Stimulated activated CD8-positive, alpha-beta memory T cell treated with anti-CD3 and anti-CD28 coated beads, Interleukin-15, amount 100 ng/mL, for 1 hour (primary cell): ENCODE results near the gene ZNF345.

Experiments used
- DNase-seq: peaks from one replicate; pipeline ENCODE4 v3.0.0-alpha.2; 2020; ENCODE audit warnings: low read depth

ZNF345 gene

DNA sequence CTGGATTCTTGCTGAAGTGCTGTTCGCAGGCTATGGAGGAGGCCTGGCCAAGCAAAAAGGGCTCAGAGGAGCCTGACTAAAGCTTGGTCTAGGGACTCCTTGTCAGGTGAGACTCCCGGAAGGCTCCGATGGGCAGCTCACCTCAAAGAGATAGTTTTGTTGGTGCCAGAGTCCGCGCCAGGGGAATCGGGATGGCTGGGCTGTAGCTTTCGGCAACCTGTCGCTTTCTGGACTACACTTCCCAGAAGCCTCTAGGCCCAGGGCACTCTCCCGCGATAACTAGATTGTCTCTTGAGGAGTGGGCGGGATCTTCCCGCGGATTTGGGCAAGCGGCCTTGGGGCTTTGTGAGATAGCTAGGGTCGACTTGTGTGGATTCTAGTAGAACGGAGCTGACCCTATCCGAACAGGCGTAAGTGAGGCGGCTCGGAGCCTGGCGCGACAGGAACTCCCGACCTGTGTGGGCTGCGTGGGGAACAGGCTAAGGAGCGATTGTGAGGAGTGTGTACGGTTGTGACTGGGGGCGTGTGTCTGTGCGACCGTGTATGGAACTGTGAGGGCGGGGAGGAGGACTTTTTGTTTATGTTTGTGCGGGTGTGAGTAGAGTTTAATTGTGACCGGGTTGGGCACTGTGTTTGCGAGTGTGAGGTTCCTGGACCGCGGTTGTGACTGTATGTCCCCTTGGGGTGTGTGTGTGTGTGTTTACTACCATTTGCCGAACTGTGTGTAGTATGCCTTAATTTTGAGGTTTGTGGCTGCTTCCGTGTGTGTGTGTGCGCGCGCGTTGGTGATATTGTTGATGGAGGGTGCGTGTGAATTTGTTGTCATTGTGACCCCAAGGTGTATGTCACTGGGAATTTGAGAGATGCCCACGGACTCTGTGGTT, at the start of gene ZNF345:
Gene ZNF345 (plus strand): TSS at position 318 of the 884 bp plus-strand sequence. CDS start 25,955 bp downstream, outside the sequence.
- DNase-seq = peak; percentile 64

GRCh38 chr19:36805364-36805763, 45.3 kb upstream of the ZNF345 start:
- DNase-seq = no peak

GRCh38 chr19:36807029-36807428, 43.6 kb upstream of the ZNF345 start:
- DNase-seq = no peak

DNA sequence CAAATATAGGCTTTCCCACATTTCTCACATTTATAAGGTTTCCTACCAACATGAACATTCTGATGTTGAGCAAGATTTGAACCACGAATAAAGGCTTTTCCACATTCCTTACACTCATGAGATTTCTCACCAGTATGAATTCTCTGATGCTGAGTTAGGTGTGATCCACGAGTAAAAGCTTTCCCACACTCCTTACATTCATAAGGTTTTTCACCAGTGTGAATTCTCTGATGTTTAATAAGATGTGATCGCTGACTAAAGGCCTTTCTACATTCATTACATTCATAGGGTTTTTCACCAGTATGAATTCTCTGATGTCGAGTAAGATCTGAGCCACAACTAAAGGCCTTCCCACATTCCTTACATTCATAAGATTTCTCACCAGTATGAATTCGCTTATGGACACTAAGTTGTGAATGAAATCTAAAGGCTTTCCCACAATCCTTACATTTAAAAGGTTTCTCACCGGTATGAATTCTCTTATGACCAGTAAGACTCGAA, 31.5 kb upstream of the ZNF345 start:
- DNase-seq = no peak

GRCh38 chr19:36821758-36822157, 28.9 kb upstream of the ZNF345 start:
- DNase-seq = no peak

DNA sequence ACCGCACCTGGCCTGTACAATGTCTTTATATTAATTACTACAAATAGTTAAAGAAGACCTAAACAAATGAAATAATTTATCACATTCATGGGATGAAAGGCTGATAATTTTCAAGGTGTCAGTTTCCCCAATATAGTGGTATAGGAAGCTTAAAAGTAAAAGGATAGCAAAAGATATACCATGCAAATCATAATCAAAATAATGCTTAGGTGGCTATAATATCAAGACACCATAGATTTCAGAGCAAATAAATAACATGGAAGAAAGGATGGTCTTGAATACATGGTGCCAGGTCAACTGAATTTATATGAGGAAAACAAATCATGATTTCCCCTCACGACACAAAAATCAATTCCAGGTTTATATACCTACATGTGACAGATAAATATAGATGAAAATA, 17.2 kb upstream of the ZNF345 start:
- no peak for DNase-seq

DNA sequence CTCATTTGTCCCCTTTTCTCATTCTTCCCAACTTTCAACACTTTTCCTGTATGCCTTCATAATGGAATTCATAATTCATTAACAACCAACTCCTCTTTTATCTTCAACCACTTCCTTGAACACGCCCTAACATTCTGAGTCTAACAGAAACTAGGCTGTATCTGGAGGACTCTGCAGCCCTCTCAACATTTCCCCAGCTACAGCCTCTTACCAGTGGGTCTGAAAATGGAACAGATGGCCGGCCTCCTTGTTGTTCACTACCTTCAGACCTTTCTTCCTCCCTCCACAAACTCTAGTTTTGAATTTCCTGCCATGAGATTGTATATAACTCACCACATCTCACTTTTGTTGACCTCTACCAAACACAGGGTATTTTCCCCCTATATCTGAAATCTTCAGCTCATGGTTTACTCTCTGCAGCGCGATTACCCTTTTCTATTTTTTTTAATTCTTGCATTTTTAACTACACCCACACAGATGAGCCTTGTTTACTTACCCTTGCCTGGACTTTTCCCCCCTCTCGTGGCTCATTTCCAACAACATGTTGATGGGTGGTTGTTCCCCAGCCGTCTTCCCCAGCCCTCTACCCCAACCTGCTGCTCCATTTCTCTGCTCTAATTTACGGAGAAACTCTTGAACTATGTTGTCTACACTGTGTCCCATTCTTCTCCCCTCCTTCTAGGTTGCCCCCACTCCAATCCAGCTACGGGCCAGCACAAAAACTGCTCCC, 13.3 kb upstream of the ZNF345 start:
- no peak for DNase-seq

GRCh38 chr19:36837906-36838783, 12.5 kb upstream of the ZNF345 start, which contains the start of gene ZNF790:
ZNF790 (minus strand) TSS chr19:36838387; CDS start chr19:36825619, 12,768 bp downstream.
- peak; percentile 59 for DNase-seq

DNA sequence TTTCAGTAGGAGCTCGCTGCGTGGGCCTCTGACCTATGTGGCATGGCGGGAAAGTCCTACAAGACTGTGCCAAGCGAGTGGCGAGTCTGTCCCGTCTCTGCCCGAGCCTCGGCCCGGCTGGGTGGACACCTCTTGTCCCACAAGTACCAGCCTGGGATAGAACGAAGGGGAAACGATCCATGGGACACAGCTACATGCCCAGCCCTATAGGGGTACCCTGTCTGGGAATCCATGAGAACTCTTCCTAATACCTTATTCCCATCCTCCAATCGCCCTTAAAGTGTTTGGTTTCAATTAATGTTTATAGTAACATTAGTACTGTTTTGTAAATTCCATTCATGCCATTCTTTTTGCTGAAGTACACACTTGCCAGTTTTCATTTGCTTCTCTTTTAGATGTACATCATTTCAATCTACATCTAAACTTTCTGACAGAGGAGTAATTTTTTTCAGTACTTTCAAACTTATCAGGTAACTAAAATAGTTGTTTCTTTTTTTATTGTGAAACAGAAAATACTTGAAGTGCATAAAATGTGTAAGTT, 11.8 kb upstream of the ZNF345 start:
- DNase-seq = no peak

GRCh38 chr19:36847968-36848367, 2.7 kb upstream of the ZNF345 start:
- DNase-seq = no peak

GRCh38 chr19:36849701-36850558, 746 bp upstream of the ZNF345 start:
- peak; percentile 75 for DNase-seq

- DNase-seq = no peak
Measured at GRCh38 chr19:36851898-36852297, 1.2 kb downstream of the ZNF345 start.

DNA sequence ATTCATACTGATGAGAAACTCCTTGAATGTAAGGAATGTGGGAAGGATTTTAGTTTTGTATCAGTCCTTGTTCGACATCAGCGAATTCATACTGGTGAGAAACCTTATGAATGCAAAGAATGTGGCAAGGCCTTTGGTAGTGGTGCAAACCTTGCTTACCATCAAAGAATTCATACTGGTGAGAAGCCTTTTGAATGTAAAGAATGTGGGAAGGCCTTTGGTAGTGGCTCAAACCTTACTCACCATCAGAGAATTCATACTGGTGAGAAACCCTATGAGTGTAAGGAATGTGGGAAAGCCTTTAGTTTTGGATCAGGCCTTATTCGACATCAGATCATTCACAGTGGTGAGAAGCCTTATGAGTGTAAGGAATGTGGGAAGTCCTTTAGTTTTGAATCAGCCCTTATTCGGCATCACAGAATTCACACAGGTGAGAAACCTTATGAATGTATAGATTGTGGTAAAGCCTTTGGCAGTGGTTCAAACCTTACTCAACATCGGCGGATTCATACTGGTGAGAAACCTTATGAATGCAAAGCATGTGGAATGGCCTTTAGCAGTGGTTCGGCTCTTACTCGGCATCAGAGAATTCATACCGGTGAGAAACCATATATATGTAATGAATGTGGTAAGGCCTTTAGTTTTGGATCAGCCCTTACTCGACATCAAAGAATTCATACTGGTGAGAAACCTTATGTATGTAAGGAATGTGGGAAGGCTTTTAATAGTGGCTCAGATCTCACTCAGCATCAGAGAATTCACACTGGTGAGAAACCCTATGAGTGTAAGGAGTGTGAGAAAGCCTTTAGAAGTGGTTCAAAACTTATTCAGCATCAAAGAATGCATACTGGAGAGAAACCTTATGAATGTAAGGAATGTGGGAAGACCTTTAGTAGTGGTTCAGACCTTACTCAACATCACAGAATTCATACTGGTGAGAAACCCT, 26.6 kb downstream of the ZNF345 start:
- DNase-seq = no peak

GRCh38 chr19:36891768-36892357, 41.2 kb downstream of the ZNF345 start:
- DNase-seq = no peak

GRCh38 chr19:36894849-36895383, 44.2 kb downstream of the ZNF345 start:
- no peak for DNase-seq

GRCh38 chr19:36898422-36898821, 47.7 kb downstream of the ZNF345 start:
- DNase-seq = no peak

GRCh38 chr19:36915992-36916830, 65.5 kb downstream of the ZNF345 start, which contains the start of the genes ZNF568 and ZNF829:
ZNF568 (plus strand) TSS chr19:36916332; CDS start chr19:36922771, 6,439 bp downstream.
ZNF829 (minus strand) TSS chr19:36916291; CDS start chr19:36915167, 1,124 bp downstream.
- peak; percentile 78 for DNase-seq

DNA sequence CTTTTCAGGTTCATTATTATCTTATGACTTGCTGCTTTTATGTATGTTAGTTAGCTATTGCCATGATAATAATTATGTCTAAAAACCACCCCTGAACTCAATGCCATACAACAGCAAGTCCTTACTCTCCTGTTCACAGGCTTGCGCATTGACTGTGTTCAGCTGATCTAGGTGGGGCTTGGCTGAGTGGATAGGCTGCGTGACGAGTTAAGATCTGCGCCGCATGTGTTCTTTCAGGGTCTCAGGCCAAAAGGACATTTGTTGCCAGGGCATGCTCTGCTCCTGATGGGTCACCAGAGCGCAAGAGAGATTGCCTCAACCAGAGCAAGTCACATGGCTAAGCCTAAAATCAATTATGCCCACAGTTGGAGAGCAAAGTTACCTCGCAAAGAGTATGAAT, 66.3 kb downstream of the ZNF345 start:
- DNase-seq = no peak
